Activated T-helper 1 cell treated with anti-CD3 and anti-CD28 coated beads, Interleukin-12 subunit alpha, Interleukin-12 subunit beta, Interleukin-2, Interleukin-4 antibody, amounts not matched to agents 30 ng/mL and 10 ng/mL and 1 ng/mL, durations not matched to agents 14 hours and 24 hours and 36 hours (primary cell): ENCODE data around the gene SAGE1. TPM values are rescaled to one million over a fixed set of nuclear protein-coding genes. Genes with fewer than 3 reads are reported as not detected.

Experiments used
- DNase-seq: peaks from one replicate; pipeline ENCODE4 v3.0.0; 2021; ENCODE audit warnings: low spot score
- H3K27ac Mint-ChIP-seq: one replicate; pipeline ENCODE4 v1.8.0; 2021; ENCODE audit warnings: mild to moderate bottlenecking, mixed read lengths
- H3K27me3 Mint-ChIP-seq: one replicate; pipeline ENCODE4 v1.8.0; 2022; ENCODE audit warnings: mild to moderate bottlenecking, moderate library complexity, mixed read lengths; ENCODE audit not compliant: insufficient read depth
- H3K36me3 Mint-ChIP-seq: one replicate; pipeline ENCODE4 v1.8.0; 2021; ENCODE audit warnings: low read depth, mixed read lengths
- H3K4me1 Mint-ChIP-seq: one replicate; pipeline ENCODE4 v1.8.0; 2021; ENCODE audit warnings: low read depth, mixed read lengths
- H3K4me3 Mint-ChIP-seq: one replicate; pipeline ENCODE4 v1.8.0; 2021; ENCODE audit warnings: mild to moderate bottlenecking, moderate library complexity, mixed read lengths
- H3K9me3 Mint-ChIP-seq: one replicate; pipeline ENCODE4 v1.8.0; 2021; ENCODE audit warnings: mixed read lengths
- intact Hi-C: fragments of 100-400 bp; cut with micrococcal nuclease; formaldehyde crosslinking; loops from one replicate; pipeline ENCODE4 v1.15.1; 2024
- total RNA-seq: library from RNA; stranded (reverse); gene quantifications from 2 replicates; pipeline ENCODE4 v1.2.3, GENCODE V29; 2022

Gene SAGE1
- total RNA-seq, 1 donor from 2014 or later = not detected

- H3K4me1 Mint-ChIP-seq = no peaks in the 10 kb centered on the region
- H3K4me3 Mint-ChIP-seq = no peak overlapping the region
- no peaks in the 10 kb centered on the region for H3K36me3 Mint-ChIP-seq
- intact Hi-C loops = no loop called here
- no peaks in the 10 kb centered on the region for H3K9me3 Mint-ChIP-seq
- H3K27me3 Mint-ChIP-seq = peaks cover 1% of the 10 kb centered on the region
- no peak overlapping the region for H3K27ac Mint-ChIP-seq
- DNase-seq = no peak
Measured at GRCh38 chrX:135927897-135928296, 34.4 kb downstream of the SAGE1 start.

GRCh38 chrX:135931644-135932487, 38.4 kb downstream of the SAGE1 start:
- Mint-ChIP-seq H3K4me1 (no peaks in the 10 kb centered on the region), H3K27ac (no peak overlapping the region), H3K36me3 (no peaks in the 10 kb centered on the region), H3K4me3 (no peak overlapping the region), H3K9me3 (no peaks in the 10 kb centered on the region), H3K27me3 (peaks cover 1% of the 10 kb centered on the region)
- DNase-seq = peak; percentile 4
- intact Hi-C loops = no loop called here

DNA sequence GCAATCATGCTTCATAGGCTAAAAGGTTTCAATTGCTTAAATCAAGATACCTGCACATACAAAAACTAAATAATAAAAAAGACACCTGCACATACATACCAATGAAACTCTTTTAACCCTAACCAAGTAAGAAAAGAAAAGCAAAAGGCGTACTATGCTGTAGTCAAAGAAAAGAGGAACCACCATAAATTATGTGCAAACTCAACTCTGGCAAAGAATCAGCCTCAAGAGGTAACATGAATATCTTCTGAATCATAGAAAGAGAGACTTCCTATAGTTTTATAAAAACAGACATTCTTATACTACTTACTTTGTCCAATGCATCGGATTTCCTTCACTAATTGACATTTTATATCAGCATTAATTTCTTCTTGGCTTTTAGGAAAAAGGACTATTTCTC, 51.0 kb downstream of the SAGE1 start:
- intact Hi-C loops = no loop called here
- Mint-ChIP-seq H3K9me3 (no peaks in the 10 kb centered on the region), H3K4me1 (no peaks in the 10 kb centered on the region), H3K36me3 (peaks cover 2% of the 10 kb centered on the region), H3K27ac (no peak overlapping the region), H3K4me3 (no peak overlapping the region), H3K27me3 (no peaks in the 10 kb centered on the region)
- DNase-seq = no peak

DNA sequence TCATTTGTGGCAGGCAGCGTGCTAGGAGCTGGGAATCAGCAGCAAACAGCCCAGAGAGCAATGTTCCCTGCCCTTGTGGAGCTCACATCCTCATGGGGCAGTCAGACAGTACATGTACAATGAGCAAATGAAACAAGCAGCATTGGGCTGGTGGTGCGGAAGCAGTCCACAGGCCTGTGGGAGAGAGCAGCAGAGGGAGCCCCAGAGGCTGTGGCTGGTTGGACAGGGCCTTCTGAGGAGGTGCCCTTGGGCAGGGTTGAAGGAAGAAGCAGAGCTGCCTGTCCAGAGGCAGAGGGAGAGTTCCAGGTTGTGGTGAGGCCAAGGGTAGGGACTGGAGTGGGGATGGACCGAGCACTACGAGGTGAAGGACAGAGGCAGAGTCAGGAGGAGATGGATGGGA, 57.8 kb downstream of the SAGE1 start:
- no peak overlapping the region for H3K27ac Mint-ChIP-seq
- no peak for DNase-seq
- intact Hi-C loops = no loop called here
- no peaks in the 10 kb centered on the region for H3K4me1 Mint-ChIP-seq
- no peaks in the 10 kb centered on the region for H3K9me3 Mint-ChIP-seq
- no peaks in the 10 kb centered on the region for H3K27me3 Mint-ChIP-seq
- no peak overlapping the region for H3K4me3 Mint-ChIP-seq
- H3K36me3 Mint-ChIP-seq = no peaks in the 10 kb centered on the region

Other genes starting within 250 kb of the SAGE1 start
- not detected in 2 replicates for gene CT45A1, start 180.1 kb upstream of the SAGE1 start, total RNA-seq
- not detected in 2 replicates for gene CT45A3, start 125.5 kb upstream of the SAGE1 start, total RNA-seq
- gene CT45A5, start 108.2 kb upstream of the SAGE1 start, total RNA-seq = not detected in 2 replicates
- not detected in 2 replicates for gene CT45A6, start 90.9 kb upstream of the SAGE1 start, total RNA-seq
- not detected in 2 replicates for gene CT45A2, start 73.7 kb upstream of the SAGE1 start, total RNA-seq
- gene CT45A7, start 56.4 kb upstream of the SAGE1 start, total RNA-seq = not detected in 2 replicates
- not detected in 2 replicates for gene CT45A8, start 39.2 kb upstream of the SAGE1 start, total RNA-seq
- not detected in 2 replicates for gene CT45A9, start 21.9 kb upstream of the SAGE1 start, total RNA-seq
- gene CT45A10, start 272 bp upstream of the SAGE1 start, total RNA-seq = not detected in 2 replicates
- 25.2 and 26.4 TPM in 2 replicates for gene MMGT1, start 80.3 kb downstream of the SAGE1 start, total RNA-seq
- gene SLC9A6, start 91.7 kb downstream of the SAGE1 start, total RNA-seq = 12.7 and 13.4 TPM in 2 replicates